ENCODE results near the gene DLGAP1.

The DLGAP1 gene

GRCh38 chr18:3966642-3967358, 488.3 kb downstream of the DLGAP1 start:
- ATAC-seq = no peak; the same call in 1 of the 3 replicates
- no peak for TF ChIP-seq GLIS3 (CRISPR knock-in tag; IDR thresholded peaks at IDR 0.05)
- TF ChIP-seq BACH2 (CRISPR knock-in tag; IDR thresholded peaks at IDR 0.05; ENCODE audit: borderline replicate concordance) = no peak
- no peak for TF ChIP-seq ARNTL (CRISPR knock-in tag; IDR thresholded peaks at IDR 0.05; ENCODE audit: borderline replicate concordance, low read depth)
- no peak for TF ChIP-seq ZNF8 (CRISPR knock-in tag; IDR thresholded peaks at IDR 0.05)

GRCh38 chr18:3966246-3966641, 488.9 kb downstream of the DLGAP1 start:
- TF ChIP-seq TSHZ2 (CRISPR knock-in tag; IDR thresholded peaks at IDR 0.05) (no peak), TCF4 (CRISPR knock-in tag; IDR thresholded peaks at IDR 0.05; ENCODE audit: borderline replicate concordance) (no peak), PATZ1 (CRISPR knock-in tag; IDR thresholded peaks at IDR 0.05; ENCODE audit: borderline replicate concordance) (no peak), ESRRG (CRISPR knock-in tag; IDR thresholded peaks at IDR 0.05) (no peak), ZFP3 (CRISPR knock-in tag; IDR thresholded peaks at IDR 0.05) (no peak), ARNTL (CRISPR knock-in tag; IDR thresholded peaks at IDR 0.05; ENCODE audit: borderline replicate concordance, low read depth) (no peak)
- ATAC-seq = no peak

- TF ChIP-seq SNAI2 (CRISPR knock-in tag; IDR thresholded peaks at IDR 0.05) = no peak
- no peak for TF ChIP-seq ARNTL (CRISPR knock-in tag; IDR thresholded peaks at IDR 0.05; ENCODE audit: borderline replicate concordance, low read depth)
- no peak for TF ChIP-seq TCF4 (CRISPR knock-in tag; IDR thresholded peaks at IDR 0.05; ENCODE audit: borderline replicate concordance)
These were observed 494.1 kb downstream of the DLGAP1 start for GRCh38 chr18:3960977-3961376.

GRCh38 chr18:3960142-3960541, 495.0 kb downstream of the DLGAP1 start:
- no peak for TF ChIP-seq OSR1 (CRISPR knock-in tag; IDR thresholded peaks at IDR 0.05)
- no peak for TF ChIP-seq ARNTL (CRISPR knock-in tag; IDR thresholded peaks at IDR 0.05; ENCODE audit: borderline replicate concordance, low read depth)
- TF ChIP-seq PPARA (CRISPR knock-in tag; IDR thresholded peaks at IDR 0.05; ENCODE audit: borderline replicate concordance) = no peak
- TF ChIP-seq TSHZ2 (CRISPR knock-in tag; IDR thresholded peaks at IDR 0.05) = no peak
- TF ChIP-seq ISL1 (CRISPR knock-in tag; IDR thresholded peaks at IDR 0.05) = no peak
- TF ChIP-seq ZNF565 (CRISPR knock-in tag; conservative IDR thresholded peaks at IDR 0.05; ENCODE audit: low read depth) = no peak
- TF ChIP-seq RARB (CRISPR knock-in tag; IDR thresholded peaks at IDR 0.05) = no peak
- TF ChIP-seq ZNF70 (CRISPR knock-in tag; IDR thresholded peaks at IDR 0.05) = no peak
- no peak for TF ChIP-seq ZFP3 (CRISPR knock-in tag; IDR thresholded peaks at IDR 0.05)
- no peak for TF ChIP-seq POU6F1 (CRISPR knock-in tag; IDR thresholded peaks at IDR 0.05; ENCODE audit: borderline replicate concordance, low read depth)
- no peak for TF ChIP-seq ESRRG (CRISPR knock-in tag; IDR thresholded peaks at IDR 0.05)
- no peak for TF ChIP-seq CREB5 (CRISPR knock-in tag; IDR thresholded peaks at IDR 0.05; ENCODE audit: low read depth)
- ATAC-seq = no peak

More at GRCh38 chr18:3960977-3961376, 494.1 kb downstream of the DLGAP1 start:
- no peak for ATAC-seq

Data from SK-N-SH treated with all-trans-retinoic acid at 6 μM for 48 hours (cell line).